GM12892 (cell line): ENCODE measurements around the gene STK33.

Experiments
- POLR2A ChIP-seq: IDR thresholded peaks from 2 replicates; pipeline ENCODE4 v1.6.1; 2011; ENCODE audit warnings: low read depth, low read length, control low read depth
- TAF1 ChIP-seq: IDR thresholded peaks from 2 replicates; pipeline ENCODE4 v1.6.1; 2011; ENCODE audit warnings: low read depth, mild to moderate bottlenecking, control low read depth, low read length, borderline replicate concordance

GRCh38 chr11:8477151-8477550 lies 116.9 kb downstream of the STK33 start:
- no peak for TF ChIP-seq POLR2A
- TF ChIP-seq TAF1 = no peak
